OCI-LY3 (cell line): Measurements from ENCODE around the gene ARAP1.

ENCODE experiments used
- EZH2phosphoT487 ChIP-seq: fragments of 200-600 bp; shearing (Covaris generic); IDR thresholded peaks from 2 replicates; pipeline ENCODE4 v1.6.1; 2018; ENCODE audit warnings: antibody characterized with exemption, mixed run types, low read depth
- TF ChIP-seq, protein P1 (sequence below): fragments of 200-600, 300-600 bp; sonication (generic); IDR thresholded peaks from 2 replicates; pipeline ENCODE4 v1.5.1; 2014; ENCODE audit warnings: antibody characterized with exemption, low read length, low read depth

DNA sequence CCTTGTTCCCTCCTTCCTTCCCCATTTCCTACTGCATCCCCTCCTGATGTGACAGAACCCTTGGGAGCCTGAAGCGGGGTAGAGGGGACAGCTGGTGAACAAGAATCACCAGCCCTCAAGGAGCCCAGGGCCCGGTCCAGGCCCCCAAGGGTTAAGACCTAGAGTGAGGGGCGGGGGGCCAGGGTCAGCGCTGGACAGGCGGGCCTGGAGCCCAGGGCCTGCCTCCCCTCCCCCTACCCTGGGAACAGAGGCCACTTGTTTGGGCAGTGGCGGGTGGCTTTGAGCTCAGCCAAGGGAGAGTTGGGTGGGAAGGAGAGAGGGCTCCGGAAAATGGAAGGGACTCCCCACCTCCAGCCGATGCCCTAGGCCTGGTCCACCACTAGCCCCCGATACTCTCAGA lies 2.1 kb downstream of the ARAP1 start:
- TF ChIP-seq, protein P1, sequence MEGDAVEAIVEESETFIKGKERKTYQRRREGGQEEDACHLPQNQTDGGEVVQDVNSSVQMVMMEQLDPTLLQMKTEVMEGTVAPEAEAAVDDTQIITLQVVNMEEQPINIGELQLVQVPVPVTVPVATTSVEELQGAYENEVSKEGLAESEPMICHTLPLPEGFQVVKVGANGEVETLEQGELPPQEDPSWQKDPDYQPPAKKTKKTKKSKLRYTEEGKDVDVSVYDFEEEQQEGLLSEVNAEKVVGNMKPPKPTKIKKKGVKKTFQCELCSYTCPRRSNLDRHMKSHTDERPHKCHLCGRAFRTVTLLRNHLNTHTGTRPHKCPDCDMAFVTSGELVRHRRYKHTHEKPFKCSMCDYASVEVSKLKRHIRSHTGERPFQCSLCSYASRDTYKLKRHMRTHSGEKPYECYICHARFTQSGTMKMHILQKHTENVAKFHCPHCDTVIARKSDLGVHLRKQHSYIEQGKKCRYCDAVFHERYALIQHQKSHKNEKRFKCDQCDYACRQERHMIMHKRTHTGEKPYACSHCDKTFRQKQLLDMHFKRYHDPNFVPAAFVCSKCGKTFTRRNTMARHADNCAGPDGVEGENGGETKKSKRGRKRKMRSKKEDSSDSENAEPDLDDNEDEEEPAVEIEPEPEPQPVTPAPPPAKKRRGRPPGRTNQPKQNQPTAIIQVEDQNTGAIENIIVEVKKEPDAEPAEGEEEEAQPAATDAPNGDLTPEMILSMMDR: no peak
- no peak for TF ChIP-seq EZH2phosphoT487
